NT2/D1 (cell line): Measurements from ENCODE around the gene ZNF771.

Experiments
- DNase-seq: peaks from one replicate; pipeline ENCODE4 v3.0.0-alpha.2; 2011; ENCODE audit warnings: low read depth, low spot score
- H3K27me3 ChIP-seq: 2 replicates; pipeline ENCODE4 v1.6.0; 2011; ENCODE audit warnings: mild to moderate bottlenecking; ENCODE audit not compliant: insufficient read length, insufficient read depth
- H3K36me3 ChIP-seq: 2 replicates; pipeline ENCODE4 v1.6.1; 2011; ENCODE audit warnings: mild to moderate bottlenecking, low read length, mixed read lengths; ENCODE audit not compliant: insufficient read depth, insufficient read length
- H3K4me1 ChIP-seq: 2 replicates; pipeline ENCODE4 v1.5.1; 2011; ENCODE audit not compliant: insufficient read depth, insufficient read length
- H3K4me3 ChIP-seq: 2 replicates; pipeline ENCODE4 v1.5.1; 2011; ENCODE audit warnings: low read depth; ENCODE audit not compliant: insufficient read length
- H3K9ac ChIP-seq: 2 replicates; pipeline ENCODE4 v1.6.0; 2011; ENCODE audit warnings: low read depth; ENCODE audit not compliant: insufficient read length
- H3K9me3 ChIP-seq: 2 replicates; pipeline ENCODE4 v1.5.1; 2011; ENCODE audit warnings: mild to moderate bottlenecking, low read length; ENCODE audit not compliant: insufficient read depth
- SUZ12 ChIP-seq: IDR thresholded peaks from 2 replicates; pipeline ENCODE4 v1.6.1; 2011; ENCODE audit not compliant: insufficient read length, insufficient read depth; ENCODE audit errors: extremely low read depth
- YY1 ChIP-seq: IDR thresholded peaks from 2 replicates; pipeline ENCODE4 v1.6.1; 2011; ENCODE audit not compliant: insufficient read length, insufficient read depth
- ZNF274 ChIP-seq: IDR thresholded peaks from 2 replicates; pipeline ENCODE4 v1.6.1; 2011; ENCODE audit warnings: mild to moderate bottlenecking, low read depth, low read length

The ZNF771 gene

DNA sequence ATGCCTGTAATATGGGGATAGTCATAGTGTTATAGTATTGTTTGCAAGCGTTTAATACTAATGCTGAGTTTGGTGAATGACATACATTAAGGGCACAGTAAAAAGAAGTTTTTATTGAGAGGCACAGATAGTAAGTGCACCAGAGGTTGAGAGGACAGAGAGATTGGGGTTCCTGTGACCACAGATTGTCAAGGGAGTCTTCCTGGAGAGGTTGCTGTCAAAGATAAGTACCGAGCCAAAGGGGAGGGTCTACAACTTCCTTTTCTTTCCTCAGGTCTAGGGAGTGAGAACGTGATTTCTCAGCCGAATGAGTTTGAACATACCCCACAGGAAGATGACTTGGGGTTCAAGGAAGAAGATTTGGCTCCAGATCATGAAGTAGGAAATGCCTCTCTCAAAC lies 10.3 kb upstream of the ZNF771 start:
- peak overlapping the region; percentile 12 for H3K9ac ChIP-seq
- no peaks in the 10 kb centered on the region for H3K27me3 ChIP-seq
- H3K36me3 ChIP-seq: peaks cover 30% of the 10 kb centered on the region
- peaks cover 22% of the 10 kb centered on the region for H3K4me1 ChIP-seq
- no peak overlapping the region for H3K4me3 ChIP-seq
- no peaks in the 10 kb centered on the region for H3K9me3 ChIP-seq
- TF ChIP-seq ZNF274: no peak
- TF ChIP-seq SUZ12: no peak
- no peak for TF ChIP-seq YY1
- no peak for DNase-seq

DNA sequence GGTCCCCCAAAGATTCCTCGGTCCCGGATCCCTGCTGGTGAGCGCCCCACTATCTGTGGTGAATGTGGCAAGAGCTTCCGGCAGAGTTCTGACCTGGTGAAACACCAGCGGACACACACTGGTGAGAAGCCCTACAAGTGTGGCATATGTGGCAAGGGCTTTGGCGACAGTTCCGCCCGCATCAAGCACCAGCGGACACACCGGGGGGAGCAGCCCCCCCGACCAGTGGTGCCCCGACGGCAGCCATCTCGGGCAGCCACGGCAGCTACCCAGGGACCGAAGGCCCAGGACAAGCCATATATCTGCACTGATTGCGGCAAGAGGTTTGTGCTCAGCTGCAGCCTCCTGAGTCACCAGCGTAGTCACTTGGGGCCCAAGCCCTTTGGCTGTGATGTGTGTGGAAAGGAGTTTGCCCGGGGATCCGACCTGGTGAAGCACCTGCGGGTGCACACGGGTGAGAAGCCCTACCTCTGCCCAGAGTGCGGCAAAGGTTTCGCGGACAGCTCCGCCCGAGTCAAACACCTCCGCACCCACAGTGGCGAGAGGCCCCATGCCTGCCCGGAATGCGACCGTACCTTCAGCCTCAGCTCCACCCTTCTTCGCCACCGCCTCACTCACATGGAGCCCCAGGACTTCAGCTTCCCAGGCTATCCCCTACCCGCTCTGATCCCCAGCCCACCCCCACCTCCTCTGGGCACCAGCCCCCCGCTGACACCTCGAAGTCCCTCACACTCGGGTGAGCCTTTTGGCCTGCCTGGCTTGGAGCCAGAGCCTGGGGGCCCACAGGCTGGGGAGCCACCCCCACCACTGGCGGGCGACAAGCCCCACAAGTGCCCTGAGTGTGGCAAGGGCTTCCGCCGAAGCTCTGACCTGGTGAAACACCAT lies 9.4 kb upstream of the ZNF771 start:
- H3K27me3 ChIP-seq: no peaks in the 10 kb centered on the region
- H3K9ac ChIP-seq: peak overlapping the region; percentile 66
- TF ChIP-seq SUZ12 (no peak), ZNF274 (no peak), YY1 (no peak)
- DNase-seq: no peak
- H3K9me3 ChIP-seq: no peaks in the 10 kb centered on the region
- peaks cover 22% of the 10 kb centered on the region for H3K4me1 ChIP-seq
- no peak overlapping the region for H3K4me3 ChIP-seq
- H3K36me3 ChIP-seq: peaks cover 30% of the 10 kb centered on the region

DNA sequence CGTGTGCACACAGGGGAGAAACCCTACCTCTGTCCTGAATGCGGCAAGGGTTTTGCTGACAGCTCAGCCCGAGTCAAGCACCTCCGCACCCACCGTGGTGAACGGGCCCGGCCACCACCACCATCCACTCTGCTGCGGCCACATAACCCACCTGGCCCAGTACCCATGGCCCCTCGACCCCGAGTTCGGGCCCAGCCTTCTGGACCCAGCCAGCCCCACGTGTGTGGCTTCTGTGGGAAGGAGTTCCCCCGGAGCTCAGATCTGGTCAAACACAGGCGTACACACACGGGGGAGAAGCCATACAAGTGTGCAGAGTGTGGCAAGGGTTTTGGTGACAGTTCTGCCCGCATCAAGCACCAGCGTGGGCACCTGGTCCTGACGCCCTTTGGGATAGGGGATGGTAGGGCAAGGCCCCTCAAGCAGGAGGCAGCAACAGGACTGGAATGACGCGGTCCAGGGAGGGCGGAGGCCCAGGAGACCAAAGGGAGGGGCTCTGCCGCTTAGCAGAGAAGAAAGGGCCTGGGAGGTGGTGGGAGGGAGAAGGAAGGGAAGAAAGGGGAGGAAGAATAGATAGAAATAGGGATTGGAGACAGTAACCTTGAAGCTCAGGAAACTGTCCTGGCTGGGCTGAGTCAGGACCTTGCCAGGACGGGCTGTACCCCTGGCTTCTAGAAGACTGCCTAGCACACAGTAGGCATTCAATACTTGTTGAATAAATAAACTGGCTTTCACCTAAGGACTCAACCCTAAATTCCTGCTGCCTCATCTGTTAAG lies 8.6 kb upstream of the ZNF771 start:
- H3K36me3 ChIP-seq: peaks cover 30% of the 10 kb centered on the region
- no peak overlapping the region for H3K4me3 ChIP-seq
- H3K4me1 ChIP-seq: peaks cover 22% of the 10 kb centered on the region
- H3K9ac ChIP-seq: peak overlapping the region; percentile 70
- H3K9me3 ChIP-seq: no peaks in the 10 kb centered on the region
- no peak for TF ChIP-seq ZNF274
- TF ChIP-seq YY1: no peak
- no peak for TF ChIP-seq SUZ12
- no peak for DNase-seq
- no peaks in the 10 kb centered on the region for H3K27me3 ChIP-seq

DNA sequence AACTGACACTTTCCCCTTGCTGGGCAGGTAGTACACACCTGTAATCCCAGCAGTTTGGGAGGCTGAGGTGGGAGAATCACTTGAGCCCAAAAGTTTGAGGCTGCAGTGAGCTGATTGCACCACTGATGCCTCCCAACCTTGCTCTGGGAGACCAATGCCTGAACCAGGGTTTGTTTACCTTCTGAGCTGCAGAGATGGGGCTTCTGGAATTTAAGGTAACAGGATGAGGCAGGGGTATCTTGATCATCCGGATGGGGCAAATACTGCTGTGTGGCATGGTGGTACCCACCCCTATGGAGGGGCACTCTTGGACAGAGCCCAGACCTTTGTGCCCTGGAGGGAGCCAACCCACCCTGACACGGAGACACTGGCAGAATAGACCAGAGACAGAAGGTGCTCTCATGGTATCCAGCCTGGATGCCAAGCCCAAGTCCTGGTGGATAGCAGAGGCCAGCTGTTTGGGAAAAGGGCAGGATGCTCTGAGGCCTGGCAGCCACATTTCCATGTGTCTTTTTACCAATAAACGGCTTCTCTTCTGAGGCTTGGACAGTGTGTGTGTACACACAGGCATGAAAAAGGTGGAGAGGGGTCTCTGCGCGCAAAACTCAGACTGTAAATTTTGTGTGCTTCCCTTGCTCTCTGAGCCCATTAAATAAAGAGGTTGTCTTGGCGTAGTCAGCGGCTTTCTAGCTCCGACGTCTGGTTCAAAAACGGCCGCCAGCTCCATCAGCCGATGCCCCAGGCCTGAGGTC lies 7.8 kb upstream of the ZNF771 start:
- Histone ChIP-seq H3K4me3 (peak overlapping the region; percentile 17), H3K4me1 (peaks cover 22% of the 10 kb centered on the region), H3K36me3 (peaks cover 30% of the 10 kb centered on the region), H3K9me3 (no peaks in the 10 kb centered on the region), H3K9ac (peak overlapping the region; percentile 70), H3K27me3 (no peaks in the 10 kb centered on the region)
- TF ChIP-seq ZNF274 (no peak), SUZ12 (no peak), YY1 (no peak)
- DNase-seq: no peak

DNA sequence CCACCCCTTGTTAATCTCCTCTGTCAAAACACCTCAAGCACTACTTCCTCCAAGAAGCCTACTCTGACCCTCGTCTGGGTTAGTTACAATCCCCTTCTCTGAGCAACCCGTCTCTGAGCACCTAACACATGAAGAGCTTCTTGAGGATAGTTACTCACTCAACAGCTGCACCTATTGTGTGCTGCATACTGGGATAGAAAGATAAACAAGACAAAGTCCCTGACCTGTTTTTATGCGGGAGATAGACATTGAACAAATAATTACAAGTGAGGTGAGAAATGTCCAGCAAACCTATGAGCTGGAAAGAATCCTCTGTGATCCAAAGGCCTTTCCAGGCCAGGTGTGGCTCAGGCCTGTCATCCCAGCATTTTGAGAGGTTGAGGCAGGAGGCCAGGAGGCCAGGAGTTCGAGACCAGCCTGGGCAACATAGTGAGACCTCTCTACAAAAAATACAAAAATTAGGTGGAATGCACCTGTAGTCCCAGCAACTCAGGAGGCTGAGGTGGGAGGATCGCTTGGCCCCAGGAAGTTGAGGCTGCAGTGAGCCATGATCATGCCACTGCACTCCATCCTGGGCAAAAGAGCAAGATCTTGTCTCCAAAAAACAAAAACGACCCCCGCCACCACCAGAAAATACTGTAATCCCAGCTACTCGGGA lies 5.5 kb upstream of the ZNF771 start:
- Histone ChIP-seq H3K9ac (peak overlapping the region; percentile 4), H3K27me3 (peaks cover 8% of the 10 kb centered on the region), H3K4me3 (no peak overlapping the region), H3K9me3 (no peaks in the 10 kb centered on the region), H3K36me3 (peaks cover 26% of the 10 kb centered on the region), H3K4me1 (peaks cover 22% of the 10 kb centered on the region)
- no peak for TF ChIP-seq SUZ12
- no peak for TF ChIP-seq YY1
- TF ChIP-seq ZNF274: no peak
- no peak for DNase-seq

DNA sequence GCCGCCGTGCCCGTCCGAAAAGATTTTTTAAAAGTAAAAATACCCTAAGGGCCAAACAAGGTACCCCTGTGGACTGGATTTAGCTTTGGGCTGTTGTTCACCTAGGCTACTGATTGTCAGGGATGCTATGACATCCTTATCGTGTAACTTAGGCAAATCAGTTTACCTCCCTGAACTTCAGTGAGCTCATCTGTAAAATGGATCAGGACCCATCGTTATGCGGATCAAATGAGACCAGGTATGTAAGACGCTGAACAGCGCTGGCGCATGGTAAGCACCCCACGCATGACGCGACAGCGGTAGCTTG lies 658 bp upstream of the ZNF771 start:
- Histone ChIP-seq H3K4me1 (peaks cover 9% of the 10 kb centered on the region), H3K9ac (peak overlapping the region; percentile 95), H3K4me3 (peak overlapping the region; percentile 86), H3K27me3 (peaks cover 8% of the 10 kb centered on the region), H3K9me3 (no peaks in the 10 kb centered on the region), H3K36me3 (peaks cover 29% of the 10 kb centered on the region)
- no peak for TF ChIP-seq ZNF274
- no peak for TF ChIP-seq YY1
- no peak for TF ChIP-seq SUZ12
- no peak for DNase-seq
